ENCODE results near the gene KERA. TPM values are rescaled to one million over a fixed set of nuclear protein-coding genes. Genes with fewer than 3 reads are reported as not detected.

Gene KERA
- total RNA-seq, 1 experiment from 2014 or later: not detected

- Histone ChIP-seq H3K4me1 (ENCODE audit: insufficient read depth, low read length) (no peaks in the 10 kb centered on the region), H2AK5ac (ENCODE audit: insufficient read length, low read length) (no peak overlapping the region), H3K9me3 (ENCODE audit: control insufficient read depth, low read depth, low read length) (no peaks in the 10 kb centered on the region), H3K14ac (ENCODE audit: insufficient read depth, low read length) (no peak overlapping the region), H2BK15ac (ENCODE audit: low read depth, low read length) (no peak overlapping the region), H2BK5ac (ENCODE audit: insufficient read length, low read length) (no peak overlapping the region), H2BK20ac (ENCODE audit: low read depth, low read length, poor library complexity, severe bottlenecking) (no peak overlapping the region), H2BK120ac (ENCODE audit: low read depth, low read length, poor library complexity, severe bottlenecking) (no peak overlapping the region), H3T11ph (ENCODE audit: low read length) (no peak overlapping the region), H2BK12ac (ENCODE audit: insufficient read length, low read depth, low read length) (no peak overlapping the region), H3K23ac (ENCODE audit: insufficient read length, low read depth, low read length) (no peak overlapping the region), H3K4ac (ENCODE audit: low read depth, low read length) (no peak overlapping the region), H4K20me1 (ENCODE audit: control insufficient read depth, insufficient read depth, insufficient read length) (no peaks in the 10 kb centered on the region), H3K27me3 (ENCODE audit: insufficient read depth, low read length) (no peaks in the 10 kb centered on the region), H3K27ac (ENCODE audit: insufficient read length, low read depth, low read length) (no peak overlapping the region), H4K8ac (replicated peaks; ENCODE audit: insufficient read length, low read depth, low read length) (no peak overlapping the region), H3K79me1 (ENCODE audit: insufficient read depth, low read depth, low read length, poor library complexity, severe bottlenecking) (no peaks in the 10 kb centered on the region), H3K56ac (ENCODE audit: insufficient read length, low read depth, low read length) (no peak overlapping the region), H3K4me2 (ENCODE audit: insufficient read depth, insufficient read length, low read length) (no peak overlapping the region), H3K23me2 (ENCODE audit: insufficient read length, low read depth, low read length, poor library complexity, severe bottlenecking) (no peaks in the 10 kb centered on the region), H4K5ac (ENCODE audit: insufficient read length, low read depth, low read length) (no peak overlapping the region), H3K18ac (ENCODE audit: insufficient read length, low read depth, low read length) (no peak overlapping the region), H4K91ac (ENCODE audit: insufficient read length, low read depth, low read length) (no peak overlapping the region), H2AFZ (ENCODE audit: low read length) (no peak overlapping the region), H3K9ac (ENCODE audit: extremely low read depth, insufficient read length, low read length) (no peak overlapping the region), H3K79me2 (ENCODE audit: insufficient read depth, low read length) (no peaks in the 10 kb centered on the region)
- peaks cover 2% of the 10 kb centered on the region; the same call in 1 of the 2 replicates for H3K27me3 Mint-ChIP-seq (ENCODE audit: low read depth)
- H3K4me1 Mint-ChIP-seq: peaks cover 0 to 4% of the 10 kb centered on the region in 2 experiments; a peak in 1 of 4 replicates
- no peaks in the 10 kb centered on the region for H3K36me3 Mint-ChIP-seq (ENCODE audit: insufficient read depth in 1 of 3, low read depth in 3 of 3)
- TF ChIP-seq CTCF (conservative IDR thresholded peaks at IDR 0.05): no peak
- DNase-seq: no peak
- no peak overlapping the region for H3K4me3 Mint-ChIP-seq
- no peaks in the 10 kb centered on the region; a peak in 1 of 5 replicates for H3K9me3 Mint-ChIP-seq
- H3K27ac Mint-ChIP-seq: no peak overlapping the region
Observed at GRCh38 chr12:91103101-91103500, 45.3 kb upstream of the KERA start.

All from H9 (cell line).